Fibroblast of skin of left quadriceps (primary cell): ENCODE results near the gene BICRA.

Source experiments
- DNase-seq, 2 experiments: peaks; one replicate each; pipeline ENCODE4 v3.0.0-alpha.2; 2013; ENCODE audit warnings: low read depth in 2 of 2

Gene BICRA

DNA sequence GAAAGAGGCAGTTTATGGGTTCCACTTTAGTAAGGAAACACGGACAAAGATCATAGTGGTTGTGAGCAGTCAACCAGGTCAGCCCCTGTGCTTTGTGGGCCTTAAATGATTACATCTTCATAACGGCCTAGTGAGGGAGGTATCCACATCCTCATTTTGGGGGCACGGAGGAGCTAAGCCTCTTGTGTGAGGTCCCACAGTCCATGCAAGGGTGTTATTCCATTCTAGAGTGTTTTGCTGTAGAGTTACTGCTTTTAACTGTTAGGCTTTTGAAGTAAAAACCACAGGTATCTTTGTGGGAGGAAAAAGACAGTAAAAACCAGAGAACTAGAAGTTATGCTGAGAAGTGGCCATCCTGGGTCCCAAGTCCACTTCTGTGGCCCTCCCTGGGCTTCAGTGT, 140.4 kb downstream of the BICRA start:
- no peak for DNase-seq

DNA sequence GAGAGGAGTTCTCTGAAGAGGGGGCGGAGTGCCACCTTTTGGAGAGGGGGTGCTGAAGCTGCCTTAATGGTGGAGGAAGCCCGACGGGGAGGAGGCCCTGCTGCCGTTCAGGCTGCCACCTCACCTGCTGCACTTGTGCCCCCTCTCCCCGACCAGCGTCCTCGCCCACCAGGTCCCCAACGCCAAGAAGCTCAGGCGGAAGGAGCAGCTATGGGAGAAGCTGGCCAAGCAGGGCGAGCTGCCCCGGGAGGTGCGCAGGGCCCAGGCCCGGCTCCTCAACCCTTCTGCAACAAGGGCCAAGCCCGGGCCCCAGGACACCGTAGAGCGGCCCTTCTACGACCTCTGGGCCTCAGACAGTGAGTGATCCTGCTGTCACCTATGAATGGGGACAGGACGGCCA, 141.8 kb downstream of the BICRA start:
- DNase-seq = no peak

DNA sequence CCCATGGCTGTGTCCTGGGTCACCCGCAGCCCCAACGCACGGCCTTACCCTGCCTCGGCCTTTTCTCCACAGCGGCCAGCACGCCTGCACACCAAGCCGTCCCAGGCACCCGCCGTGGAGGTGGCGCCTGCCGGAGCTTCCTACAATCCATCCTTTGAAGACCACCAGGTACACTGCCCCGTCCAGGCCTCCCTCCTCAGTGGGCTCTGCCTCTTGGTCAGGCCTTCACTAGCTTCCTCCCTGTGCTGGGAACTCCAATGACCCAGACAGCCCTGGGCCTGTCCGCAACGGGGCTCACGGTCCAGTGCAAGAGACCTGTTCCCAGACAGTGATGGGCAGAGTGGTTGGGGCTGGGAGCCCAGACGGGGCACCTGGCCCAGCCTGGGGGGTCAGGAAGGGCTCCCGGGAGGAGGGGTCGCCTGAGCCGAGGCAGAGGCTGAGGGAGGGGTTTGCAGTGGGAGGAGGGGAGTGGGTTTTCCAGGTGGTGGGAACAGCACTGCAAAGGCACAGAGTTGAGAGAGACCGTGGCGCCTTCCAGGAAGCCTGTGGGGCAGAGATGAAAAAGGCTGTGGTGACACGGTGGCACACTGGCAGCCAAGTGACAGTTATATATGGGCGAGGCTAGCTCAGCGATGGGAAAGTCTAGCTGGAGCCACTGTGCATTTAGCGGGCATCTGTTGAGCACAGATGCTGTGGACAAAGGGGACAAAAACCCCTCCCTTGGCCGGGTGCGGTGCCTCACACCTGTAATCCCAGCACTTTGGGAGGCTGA, 143.7 kb downstream of the BICRA start:
- no peak for DNase-seq
